ENCODE data around the gene GMDS. TPM values are rescaled to one million over a fixed set of nuclear protein-coding genes. Genes with fewer than 3 reads are reported as not detected.
A peak's percentile ranks its signal among the peaks of the same experiment; 100 is the strongest.

Gene GMDS
- total and polyA plus RNA-seq, 2 of the 13 experiments (the other 11 are each of a cell fraction or from before 2014, with no cell fraction given) = 64.4 to 112 TPM

DNA sequence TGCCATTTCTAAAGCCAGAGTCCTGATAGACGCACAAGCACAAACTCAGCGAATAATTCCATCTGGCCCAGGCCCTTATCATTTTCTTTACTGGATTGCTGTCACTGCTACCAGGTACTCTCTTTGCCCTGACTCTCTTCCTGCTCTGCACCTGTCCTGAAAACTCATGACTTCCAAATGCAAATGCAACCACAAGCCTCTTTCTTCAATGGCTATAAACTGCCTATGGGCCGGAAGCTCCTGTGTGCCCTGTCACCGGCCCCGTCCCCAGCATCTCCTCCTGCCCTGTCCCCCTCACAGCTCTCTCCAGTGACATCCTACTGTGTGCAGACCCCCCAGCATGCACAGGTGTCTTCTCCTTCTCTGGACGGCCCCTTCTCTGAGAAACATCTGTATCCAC lies 302.6 kb downstream of the GMDS start:
- no peaks in the 10 kb centered on the region for H3K79me2 ChIP-seq (ENCODE audit: insufficient read depth, low read length)
- H4K20me1 ChIP-seq (ENCODE audit: insufficient read depth, low read length) = no peaks in the 10 kb centered on the region
- in situ Hi-C loops (cut with HindIII; ENCODE audit: extremely low pct_ligation_motif_present, low pct_unique_long_range_greater_than_20kb) (no loop called here), intact Hi-C loops (cut with micrococcal nuclease; ENCODE audit: unreplicated experiment) (no loop called here)
- CTCF ChIA-PET (ENCODE audit: low intra/inter-chr PET ratio, low total read pairs) = no interaction called here
- no peaks in the 10 kb centered on the region for H3K9me3 ChIP-seq (ENCODE audit: low read length)
- no peak for FAIRE-seq
- no peak overlapping the region for H3K27ac ChIP-seq (ENCODE audit: extremely low read length, insufficient read depth, low read length)
- no peak overlapping the region for H3K4me3 ChIP-seq (replicated peaks in 1 of 3; ENCODE audit: insufficient read depth in 1 of 3, low read depth in 2 of 3, low read length in 3 of 3)
- POLR2A ChIA-PET = no interaction called here
- DNase-seq (ENCODE audit: low spot score) = no peak
- no peak overlapping the region for H3K4me2 ChIP-seq (ENCODE audit: low read depth, low read length)
- no peaks in the 10 kb centered on the region for H3K27me3 ChIP-seq (ENCODE audit: control insufficient read depth in 1 of 2, insufficient read depth in 2 of 2, low read length in 2 of 2)
- ATAC-seq = peak; percentile 8; the same call in 2 of the 3 replicates
- TF ChIP-seq TMF1 (CRISPR knock-in tag; IDR thresholded peaks at IDR 0.05; ENCODE audit: low read depth) = no peak
- no peak for TF ChIP-seq PRDM4 (CRISPR knock-in tag; IDR thresholded peaks at IDR 0.05; ENCODE audit: borderline replicate concordance)
- H3K36me3 ChIP-seq (replicated peaks in 1 of 2; ENCODE audit: control insufficient read depth in 1 of 2, insufficient read depth in 2 of 2, low read length in 2 of 2) = peaks cover 2 to 29% of the 10 kb centered on the region in 2 experiments; a peak in 3 of 5 replicates
- BruUV-seq (replicated peaks) = no TSS peak
- H2AFZ ChIP-seq (ENCODE audit: low read length) = no peak overlapping the region
- H3K9ac ChIP-seq (ENCODE audit: insufficient read depth, low read depth, low read length) = no peak overlapping the region
- WGBS (ENCODE audit: low lambda C conversion rate) = 98% methylated on average over 6 of the region's 6 CpGs
- no peaks in the 10 kb centered on the region for H3K4me1 ChIP-seq (ENCODE audit: insufficient read depth, low read length)

DNA sequence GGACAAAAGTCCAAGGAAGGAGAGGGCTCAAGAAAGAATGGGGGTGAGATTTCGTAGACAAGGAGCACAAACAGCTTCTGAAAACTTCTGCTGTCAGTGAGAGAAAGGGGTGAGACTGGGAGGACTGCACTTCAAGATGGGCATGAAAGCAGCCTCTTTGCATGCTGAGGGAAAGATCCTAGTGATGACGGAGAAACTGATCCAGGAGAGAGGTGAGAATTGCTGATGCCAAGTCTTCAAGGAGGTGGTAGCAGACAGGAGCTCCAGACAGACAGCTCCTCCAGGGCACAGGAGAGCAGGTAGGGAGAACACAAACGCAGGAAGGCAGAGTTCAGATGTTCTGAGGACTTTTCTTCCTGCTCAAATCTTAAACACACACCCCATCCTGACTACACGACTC lies 303.9 kb downstream of the GMDS start:
- WGBS (ENCODE audit: low lambda C conversion rate) = 91% methylated on average over 4 of the region's 4 CpGs
- H4K20me1 ChIP-seq (ENCODE audit: insufficient read depth, low read length) = no peaks in the 10 kb centered on the region
- ChIA-PET CTCF (ENCODE audit: low intra/inter-chr PET ratio, low total read pairs) (no interaction called here), POLR2A (no interaction called here)
- no peaks in the 10 kb centered on the region for H3K4me1 ChIP-seq (ENCODE audit: insufficient read depth, low read length)
- FAIRE-seq (no peak), DNase-seq (ENCODE audit: low spot score) (no peak), ATAC-seq (no peak; the same call in 2 of the 3 replicates)
- in situ Hi-C loops (cut with HindIII; ENCODE audit: extremely low pct_ligation_motif_present, low pct_unique_long_range_greater_than_20kb) (no loop called here), intact Hi-C loops (cut with micrococcal nuclease; ENCODE audit: unreplicated experiment) (no loop called here)
- H2AFZ ChIP-seq (ENCODE audit: low read length) = no peak overlapping the region
- H3K9ac ChIP-seq (ENCODE audit: insufficient read depth, low read depth, low read length) = no peak overlapping the region
- no peak overlapping the region for H3K27ac ChIP-seq (ENCODE audit: extremely low read length, insufficient read depth, low read length)
- H3K4me2 ChIP-seq (ENCODE audit: low read depth, low read length) = no peak overlapping the region
- H3K4me3 ChIP-seq (replicated peaks in 1 of 3; ENCODE audit: insufficient read depth in 1 of 3, low read depth in 2 of 3, low read length in 3 of 3) = no peak overlapping the region
- peak; percentile 62 for TF ChIP-seq RBM22 (optimal IDR thresholded peaks at IDR 0.05; ENCODE audit: low read length)
- no peak for TF ChIP-seq SMARCC2 (IDR thresholded peaks at IDR 0.05)
- H3K36me3 ChIP-seq (replicated peaks in 1 of 2; ENCODE audit: control insufficient read depth in 1 of 2, insufficient read depth in 2 of 2, low read length in 2 of 2) = peaks cover 2 to 17% of the 10 kb centered on the region in 2 experiments; a peak in 2 of 5 replicates
- no peaks in the 10 kb centered on the region for H3K79me2 ChIP-seq (ENCODE audit: insufficient read depth, low read length)
- no TSS peak for BruUV-seq (replicated peaks)
- no peaks in the 10 kb centered on the region for H3K9me3 ChIP-seq (ENCODE audit: low read length)
- no peaks in the 10 kb centered on the region for H3K27me3 ChIP-seq (ENCODE audit: control insufficient read depth in 1 of 2, insufficient read depth in 2 of 2, low read length in 2 of 2)
